ENCODE data around the gene HOXB1. TPM values are rescaled to one million over a fixed set of nuclear protein-coding genes. Genes with fewer than 3 reads are reported as not detected.

HOXB1 gene
- polyA plus RNA-seq, 1 donor, result 0.07 TPM

DNA sequence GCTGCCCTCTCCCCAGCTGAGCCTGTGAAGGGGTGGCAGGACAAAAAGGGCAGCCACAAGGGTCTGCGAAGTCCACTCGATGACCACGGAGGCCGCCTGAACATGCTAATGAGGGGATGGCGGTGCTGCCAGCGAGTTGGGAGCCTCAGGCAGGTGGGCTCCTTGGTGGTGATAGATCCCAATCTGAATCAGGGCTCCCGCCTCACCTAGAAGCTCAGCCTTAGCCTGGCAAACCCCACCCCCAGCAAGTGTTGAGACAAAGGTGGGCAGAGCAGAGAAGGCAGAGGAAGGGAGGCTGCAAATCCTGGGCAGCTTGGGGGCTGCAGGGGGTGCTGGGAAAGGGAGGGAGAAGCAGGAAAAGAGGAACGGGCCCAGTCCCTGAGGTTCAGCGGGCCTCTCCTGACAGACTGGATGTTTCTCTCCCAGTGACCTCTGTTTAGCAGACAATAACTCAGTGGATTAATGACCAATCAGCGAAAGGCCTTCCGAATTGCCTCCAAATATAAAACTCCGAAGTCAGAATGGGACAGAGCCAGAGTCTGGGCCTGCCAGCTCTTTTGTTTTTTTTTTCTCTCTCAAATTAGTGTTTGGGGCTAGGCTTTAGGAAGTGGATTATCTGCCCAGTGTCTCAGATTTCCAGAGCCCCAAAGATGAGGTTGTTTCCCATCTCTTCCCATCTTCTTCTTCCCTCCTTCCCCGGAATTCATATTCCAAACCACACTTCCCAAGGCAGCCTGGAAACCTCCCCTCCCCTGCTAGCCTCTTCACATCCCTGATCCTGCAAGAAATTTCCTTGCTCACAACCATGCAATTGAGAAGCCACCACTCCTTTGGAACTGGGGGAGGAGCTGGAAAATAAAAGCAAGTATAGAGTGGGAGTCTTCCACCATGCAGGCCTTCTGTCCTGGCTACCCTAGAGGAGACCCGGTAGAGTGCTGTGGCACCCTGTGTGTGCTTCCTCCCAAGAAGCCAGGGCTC lies 29.3 kb upstream of the HOXB1 start:
- H3K27ac ChIP-seq (ENCODE audit: low read length), result peak overlapping the region; percentile 65
- peaks cover 3% of the 10 kb centered on the region for H3K9me3 ChIP-seq (ENCODE audit: control insufficient read depth, low read depth, low read length)
- no peak overlapping the region for H3K4me3 ChIP-seq (ENCODE audit: low read length)
- H3K4me1 ChIP-seq (ENCODE audit: control insufficient read depth, insufficient read depth, low read length), result peaks cover 30% of the 10 kb centered on the region
- H3K27me3 ChIP-seq (ENCODE audit: control insufficient read depth, insufficient read depth, low read length), result peaks cover 74% of the 10 kb centered on the region
- no peak for DNase-seq
- peaks cover 7% of the 10 kb centered on the region for H3K36me3 ChIP-seq (ENCODE audit: control insufficient read depth, insufficient read depth, low read length)
- 57% methylated on average over 1 of the region's 14 CpGs for WGBS (ENCODE audit: insufficient coverage, low lambda C conversion rate)

DNA sequence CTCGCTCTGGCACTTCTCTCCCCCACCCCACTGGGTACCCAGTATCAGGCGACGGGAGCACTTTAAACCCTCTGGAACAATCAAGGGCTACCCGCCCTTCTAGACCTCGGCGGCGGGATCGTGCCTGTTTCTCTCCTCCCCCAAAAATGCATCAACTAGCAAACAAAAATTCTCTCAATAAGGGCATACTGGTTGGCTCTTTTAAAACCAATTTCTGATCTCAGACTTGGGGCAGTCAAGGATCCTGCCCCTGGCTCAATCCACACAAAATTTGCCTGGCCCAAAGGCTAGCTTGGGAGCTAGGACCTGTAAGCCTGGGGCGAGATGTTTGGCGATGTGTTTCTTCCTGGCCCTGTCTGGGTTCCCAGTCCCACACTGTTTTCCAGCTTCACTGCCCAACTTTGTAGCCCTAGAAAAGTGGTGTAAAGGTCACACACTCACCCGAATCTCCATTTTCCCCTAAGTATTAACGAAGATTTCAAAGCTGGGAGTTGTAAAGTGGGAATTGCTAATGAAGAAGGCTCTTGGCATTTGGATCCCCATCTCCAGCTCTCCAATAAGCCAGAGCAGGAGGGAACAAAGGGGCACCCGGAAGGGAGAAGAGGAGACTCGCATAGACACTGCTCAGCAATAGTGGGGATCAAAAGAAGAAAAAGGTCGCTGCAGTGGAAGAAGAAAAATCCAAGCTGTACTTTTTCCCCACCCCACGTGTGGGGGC lies 28.5 kb upstream of the HOXB1 start:
- Histone ChIP-seq H3K36me3 (ENCODE audit: control insufficient read depth, insufficient read depth, low read length) (peaks cover 7% of the 10 kb centered on the region), H3K27ac (ENCODE audit: low read length) (peak overlapping the region; percentile 65), H3K4me1 (ENCODE audit: control insufficient read depth, insufficient read depth, low read length) (peaks cover 28% of the 10 kb centered on the region), H3K4me3 (ENCODE audit: low read length) (no peak overlapping the region), H3K9me3 (ENCODE audit: control insufficient read depth, low read depth, low read length) (peaks cover 4% of the 10 kb centered on the region), H3K27me3 (ENCODE audit: control insufficient read depth, insufficient read depth, low read length) (peaks cover 74% of the 10 kb centered on the region)
- DNase-seq, result no peak
- no CpG with 5 or more reads among the region's 16 CpGs for WGBS (ENCODE audit: insufficient coverage, low lambda C conversion rate)

DNA sequence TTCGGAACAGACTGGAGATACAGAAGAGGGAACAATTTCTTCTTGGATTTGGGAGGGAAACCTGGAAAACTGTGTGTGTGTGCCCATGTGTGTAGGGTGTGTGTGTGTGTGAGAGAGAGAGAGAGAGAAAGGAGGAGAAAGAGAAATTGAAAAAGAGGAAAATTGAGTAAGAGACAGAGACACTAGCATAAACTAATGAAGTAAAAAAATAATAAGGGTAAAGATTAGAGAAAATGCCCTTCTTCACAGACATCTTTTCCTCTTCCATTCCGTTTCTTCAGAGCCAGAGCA lies 28.0 kb upstream of the HOXB1 start:
- peaks cover 26% of the 10 kb centered on the region for H3K4me1 ChIP-seq (ENCODE audit: control insufficient read depth, insufficient read depth, low read length)

GRCh38 chr17:48558057-48558830 lies 27.4 kb upstream of the HOXB1 start:
- peaks cover 20% of the 10 kb centered on the region for H3K4me1 ChIP-seq (ENCODE audit: control insufficient read depth, insufficient read depth, low read length)
- H3K4me3 ChIP-seq (ENCODE audit: low read length), result no peak overlapping the region
- no CpG with 5 or more reads among the region's 13 CpGs for WGBS (ENCODE audit: insufficient coverage, low lambda C conversion rate)
- DNase-seq, result no peak
- peak overlapping the region; percentile 65 for H3K27ac ChIP-seq (ENCODE audit: low read length)
- peaks cover 7% of the 10 kb centered on the region for H3K36me3 ChIP-seq (ENCODE audit: control insufficient read depth, insufficient read depth, low read length)
- peaks cover 4% of the 10 kb centered on the region for H3K9me3 ChIP-seq (ENCODE audit: control insufficient read depth, low read depth, low read length)
- peaks cover 73% of the 10 kb centered on the region for H3K27me3 ChIP-seq (ENCODE audit: control insufficient read depth, insufficient read depth, low read length)

More for the DNA sequence above, 28.0 kb upstream of the HOXB1 start:
- 100% methylated on average over 1 of the region's 2 CpGs for WGBS (ENCODE audit: insufficient coverage, low lambda C conversion rate)
- no peak for DNase-seq
- peak overlapping the region; percentile 65 for H3K27ac ChIP-seq (ENCODE audit: low read length)
- no peak overlapping the region for H3K4me3 ChIP-seq (ENCODE audit: low read length)
- peaks cover 4% of the 10 kb centered on the region for H3K9me3 ChIP-seq (ENCODE audit: control insufficient read depth, low read depth, low read length)
- H3K27me3 ChIP-seq (ENCODE audit: control insufficient read depth, insufficient read depth, low read length), result peaks cover 76% of the 10 kb centered on the region
- peaks cover 7% of the 10 kb centered on the region for H3K36me3 ChIP-seq (ENCODE audit: control insufficient read depth, insufficient read depth, low read length)

GRCh38 chr17:48556576-48557401 lies 26.0 kb upstream of the HOXB1 start:
- 100% methylated on average over 1 of the region's 7 CpGs for WGBS (ENCODE audit: insufficient coverage, low lambda C conversion rate)
- H3K9me3 ChIP-seq (ENCODE audit: control insufficient read depth, low read depth, low read length), result peaks cover 4% of the 10 kb centered on the region
- peaks cover 23% of the 10 kb centered on the region for H3K4me1 ChIP-seq (ENCODE audit: control insufficient read depth, insufficient read depth, low read length)
- H3K27ac ChIP-seq (ENCODE audit: low read length), result peak overlapping the region; percentile 65
- no peak for DNase-seq
- H3K27me3 ChIP-seq (ENCODE audit: control insufficient read depth, insufficient read depth, low read length), result peaks cover 71% of the 10 kb centered on the region
- H3K36me3 ChIP-seq (ENCODE audit: control insufficient read depth, insufficient read depth, low read length), result peaks cover 9% of the 10 kb centered on the region
- H3K4me3 ChIP-seq (ENCODE audit: low read length), result no peak overlapping the region

DNA sequence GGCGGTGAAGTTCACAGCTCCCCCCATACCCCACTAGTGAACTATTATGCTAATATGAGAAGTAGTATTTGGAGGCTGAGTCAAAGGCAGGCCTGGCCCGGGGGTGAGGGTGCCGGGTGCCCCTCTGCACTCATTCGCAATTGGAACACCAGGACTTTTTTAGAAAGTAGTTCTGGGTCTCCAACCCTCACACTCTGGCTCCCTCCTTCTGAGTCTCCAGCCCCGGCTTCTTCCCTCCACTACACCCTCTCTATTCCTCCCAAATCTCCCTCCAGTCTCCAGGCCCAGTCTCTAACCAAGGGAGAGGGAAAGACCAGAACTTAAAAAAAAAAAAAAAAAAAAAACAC lies 25.4 kb upstream of the HOXB1 start:
- Histone ChIP-seq H3K36me3 (ENCODE audit: control insufficient read depth, insufficient read depth, low read length) (peaks cover 5% of the 10 kb centered on the region), H3K27ac (ENCODE audit: low read length) (peak overlapping the region; percentile 65), H3K4me1 (ENCODE audit: control insufficient read depth, insufficient read depth, low read length) (peaks cover 20% of the 10 kb centered on the region), H3K27me3 (ENCODE audit: control insufficient read depth, insufficient read depth, low read length) (peaks cover 73% of the 10 kb centered on the region), H3K9me3 (ENCODE audit: control insufficient read depth, low read depth, low read length) (peaks cover 4% of the 10 kb centered on the region), H3K4me3 (ENCODE audit: low read length) (no peak overlapping the region)
- no peak for DNase-seq
- WGBS (ENCODE audit: insufficient coverage, low lambda C conversion rate), result no CpG with 5 or more reads among the region's 5 CpGs

GRCh38 chr17:48555258-48556228 lies 24.7 kb upstream of the HOXB1 start:
- WGBS (ENCODE audit: insufficient coverage, low lambda C conversion rate), result no CpG with 5 or more reads among the region's 36 CpGs
- peak overlapping the region; percentile 19 for H3K4me3 ChIP-seq (ENCODE audit: low read length)
- peaks cover 19% of the 10 kb centered on the region for H3K4me1 ChIP-seq (ENCODE audit: control insufficient read depth, insufficient read depth, low read length)
- peaks cover 6% of the 10 kb centered on the region for H3K9me3 ChIP-seq (ENCODE audit: control insufficient read depth, low read depth, low read length)
- peak; percentile 75 to 84 for DNase-seq
- H3K36me3 ChIP-seq (ENCODE audit: control insufficient read depth, insufficient read depth, low read length), result peaks cover 7% of the 10 kb centered on the region
- peaks cover 75% of the 10 kb centered on the region for H3K27me3 ChIP-seq (ENCODE audit: control insufficient read depth, insufficient read depth, low read length)
- peak overlapping the region; percentile 65 for H3K27ac ChIP-seq (ENCODE audit: low read length)

DNA sequence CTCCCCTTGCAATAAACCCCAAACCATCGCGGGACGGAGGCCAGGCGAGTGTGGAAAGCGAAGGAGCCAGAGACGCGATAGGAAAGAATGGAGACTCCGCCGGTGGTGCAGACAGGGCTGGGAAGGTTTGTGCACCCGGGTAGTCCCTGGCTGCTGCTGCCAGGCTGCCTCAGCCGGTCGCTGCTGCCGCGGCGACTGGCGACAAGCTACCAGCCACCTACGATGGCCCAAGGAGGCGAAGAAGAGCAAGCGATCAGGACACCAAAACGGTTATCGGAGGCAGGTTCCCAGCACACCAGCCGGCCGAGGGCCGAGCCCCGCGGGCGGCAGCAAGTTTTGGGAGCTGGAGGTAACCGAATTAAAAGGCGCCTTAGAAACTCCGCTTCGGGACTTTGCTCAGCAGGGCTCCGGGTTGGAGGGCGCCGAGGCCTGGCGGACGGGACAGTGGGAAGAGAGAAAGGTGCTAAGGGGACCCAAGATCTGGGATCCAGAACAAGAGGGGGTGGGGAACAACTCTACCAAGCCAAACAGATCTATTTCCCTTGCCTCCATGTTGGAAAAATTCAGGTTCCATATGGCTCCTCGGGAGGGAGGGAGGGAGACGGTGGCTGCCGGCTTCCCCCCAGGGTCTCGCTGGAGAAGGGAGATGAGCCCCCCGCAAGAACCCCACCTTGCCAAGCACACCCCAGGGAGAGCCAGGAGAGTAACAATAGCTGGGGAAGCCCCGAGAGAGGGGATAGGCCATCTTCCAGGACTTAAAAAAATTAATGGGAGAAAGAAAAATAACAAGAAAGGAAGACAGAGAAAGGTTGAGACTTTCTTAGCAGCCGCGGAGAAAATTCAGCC lies 23.8 kb upstream of the HOXB1 start:
- peak in 1 of 2 donors; percentile 26 for DNase-seq
- peaks cover 84% of the 10 kb centered on the region for H3K27me3 ChIP-seq (ENCODE audit: control insufficient read depth, insufficient read depth, low read length)
- H3K9me3 ChIP-seq (ENCODE audit: control insufficient read depth, low read depth, low read length), result peaks cover 9% of the 10 kb centered on the region
- peak overlapping the region; percentile 19 for H3K4me3 ChIP-seq (ENCODE audit: low read length)
- H3K36me3 ChIP-seq (ENCODE audit: control insufficient read depth, insufficient read depth, low read length), result peaks cover 12% of the 10 kb centered on the region
- H3K4me1 ChIP-seq (ENCODE audit: control insufficient read depth, insufficient read depth, low read length), result peaks cover 15% of the 10 kb centered on the region
- WGBS (ENCODE audit: insufficient coverage, low lambda C conversion rate), result 0% methylated on average over 3 of the region's 44 CpGs
- H3K27ac ChIP-seq (ENCODE audit: low read length), result peak overlapping the region; percentile 53

All from large intestine (tissue), 3 donors.